UCSD-AML1 (cell line): Measurements from ENCODE around the gene PMEPA1.

Experiments used
- DNase-seq: peaks from one replicate; lab custom pipeline; 2025; ENCODE audit not compliant: unreplicated experiment; lab: John Stamatoyannopoulos, UW

Gene PMEPA1

DNA sequence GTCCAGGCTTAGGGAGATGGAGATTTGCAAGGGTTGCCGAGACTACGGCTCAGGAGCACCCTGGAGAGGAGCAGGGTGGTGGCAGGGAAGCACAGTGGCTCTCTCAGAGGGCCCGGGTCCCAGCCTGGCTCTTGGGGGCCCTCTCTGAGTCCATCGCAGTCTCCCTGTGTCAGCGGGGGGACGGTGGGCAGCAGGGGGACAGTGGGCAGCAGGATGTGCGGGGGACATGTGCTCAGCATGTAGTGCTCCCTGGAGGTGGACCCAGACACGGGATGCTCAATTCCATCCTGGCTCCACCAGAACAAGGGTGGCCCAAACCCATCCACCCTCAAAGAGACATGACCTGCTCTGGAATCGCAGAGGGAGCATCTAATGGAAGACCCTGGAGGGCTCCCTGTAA, 46.6 kb downstream of the PMEPA1 start:
- no peak for DNase-seq

DNA sequence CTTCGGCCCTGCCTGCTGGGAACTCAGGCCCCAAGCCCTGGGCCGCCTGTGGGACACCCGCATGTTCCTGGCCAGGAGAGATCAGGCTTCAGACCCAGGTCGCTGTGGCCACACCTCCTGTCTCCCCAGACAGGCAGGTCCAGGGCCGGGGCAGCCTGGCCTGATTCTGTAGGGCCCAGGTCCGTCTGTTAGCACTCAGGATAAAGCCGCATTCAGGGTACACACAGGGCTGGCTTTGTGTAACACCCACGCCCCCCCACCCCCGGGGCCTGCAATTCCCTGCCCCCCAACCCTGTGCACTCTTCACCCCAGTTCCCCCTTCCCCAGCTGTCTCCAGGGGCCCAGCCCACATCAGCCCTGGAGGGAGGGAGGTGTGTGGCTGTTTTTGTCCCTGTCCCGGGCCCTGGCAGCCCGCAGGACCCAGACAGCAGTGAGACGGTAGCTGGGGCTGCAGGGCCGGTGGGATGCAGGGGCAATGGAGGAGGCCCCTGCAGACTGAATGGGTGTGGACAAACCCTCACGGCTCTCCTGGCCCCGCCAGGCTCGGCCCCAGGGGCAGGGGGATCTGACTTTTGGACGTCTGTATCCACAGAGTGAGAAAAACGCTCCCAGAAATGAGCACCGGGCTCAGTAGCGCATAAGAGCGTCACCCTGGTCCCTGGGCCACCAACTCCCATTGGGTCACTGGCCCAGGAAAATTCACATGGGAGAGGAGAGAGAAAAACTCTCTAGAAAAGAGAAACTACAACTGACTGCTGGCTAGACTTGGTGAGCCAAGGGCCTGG, 47.2 kb downstream of the PMEPA1 start:
- DNase-seq, result no peak

DNA sequence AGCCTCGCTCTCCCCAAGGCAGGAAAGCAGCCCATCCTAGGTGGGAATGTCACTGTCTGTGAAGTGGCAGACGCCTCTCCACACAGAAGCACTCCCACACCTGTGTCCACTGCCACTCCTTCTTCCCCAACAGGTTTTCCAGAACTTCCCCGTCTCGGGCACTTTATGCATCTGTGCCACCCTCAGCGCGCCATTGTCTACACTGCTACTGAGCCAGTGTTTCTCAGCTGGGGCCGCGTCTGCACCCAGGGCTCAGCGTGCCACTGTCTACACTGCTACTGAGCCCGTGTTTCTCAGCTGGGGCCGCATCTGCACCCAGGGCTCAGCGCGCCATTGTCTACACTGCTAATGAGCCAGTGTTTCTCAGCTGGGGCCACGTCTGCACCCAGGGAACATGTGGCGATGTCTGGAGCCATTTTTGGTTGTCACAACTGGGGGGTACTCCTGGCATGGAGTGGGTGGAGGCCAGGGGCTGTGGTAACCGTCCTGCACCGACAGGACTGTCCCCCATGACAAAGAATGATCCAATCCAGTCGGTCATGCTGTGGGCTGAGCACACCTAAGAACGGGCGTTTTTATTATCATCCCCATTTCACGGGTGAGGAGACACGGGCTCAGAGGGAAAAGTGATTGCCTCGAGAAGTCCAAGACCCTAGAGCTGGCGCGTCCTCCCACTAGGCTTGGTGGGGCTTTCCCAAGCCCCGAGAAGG, 47.9 kb downstream of the PMEPA1 start:
- DNase-seq, result no peak

DNA sequence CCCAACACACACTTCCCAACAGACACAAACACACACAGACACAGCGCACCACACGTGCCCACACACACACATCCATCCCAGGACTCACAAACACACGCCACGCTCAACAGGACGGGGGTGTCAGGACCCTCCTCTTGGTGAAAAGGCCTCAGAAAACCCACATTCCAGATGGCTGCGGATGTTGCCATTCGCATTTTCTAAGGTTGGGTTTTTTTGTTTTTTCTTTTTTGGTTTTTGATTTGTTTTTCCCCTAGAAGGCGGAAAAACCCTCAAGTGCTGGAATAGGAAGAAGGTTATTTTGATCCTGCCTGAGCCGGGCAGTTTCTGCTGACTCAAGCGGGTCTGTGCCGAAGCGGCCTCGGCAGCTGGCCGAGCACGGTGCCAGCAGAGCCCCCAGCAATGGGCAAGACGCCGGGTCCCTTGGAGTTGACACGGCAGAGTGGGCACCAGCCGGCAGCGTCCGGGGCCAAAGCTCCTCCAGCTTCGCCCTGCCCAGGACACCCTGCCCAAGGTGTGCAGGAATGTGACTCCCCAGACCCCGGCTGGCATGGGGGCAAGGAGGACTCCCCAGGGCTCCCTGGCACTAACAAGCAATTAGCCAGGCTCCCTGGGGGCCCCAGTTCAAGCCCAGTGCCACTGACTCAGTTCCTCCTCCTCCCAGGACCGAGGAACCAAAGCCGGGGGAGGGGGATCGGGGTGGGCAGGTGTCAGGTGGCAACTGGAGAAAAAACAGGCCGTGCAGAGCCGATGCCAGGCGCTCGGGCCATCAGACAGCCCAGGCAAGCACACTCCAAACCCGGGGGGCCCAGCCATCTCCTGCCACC, 48.7 kb downstream of the PMEPA1 start:
- no peak for DNase-seq

DNA sequence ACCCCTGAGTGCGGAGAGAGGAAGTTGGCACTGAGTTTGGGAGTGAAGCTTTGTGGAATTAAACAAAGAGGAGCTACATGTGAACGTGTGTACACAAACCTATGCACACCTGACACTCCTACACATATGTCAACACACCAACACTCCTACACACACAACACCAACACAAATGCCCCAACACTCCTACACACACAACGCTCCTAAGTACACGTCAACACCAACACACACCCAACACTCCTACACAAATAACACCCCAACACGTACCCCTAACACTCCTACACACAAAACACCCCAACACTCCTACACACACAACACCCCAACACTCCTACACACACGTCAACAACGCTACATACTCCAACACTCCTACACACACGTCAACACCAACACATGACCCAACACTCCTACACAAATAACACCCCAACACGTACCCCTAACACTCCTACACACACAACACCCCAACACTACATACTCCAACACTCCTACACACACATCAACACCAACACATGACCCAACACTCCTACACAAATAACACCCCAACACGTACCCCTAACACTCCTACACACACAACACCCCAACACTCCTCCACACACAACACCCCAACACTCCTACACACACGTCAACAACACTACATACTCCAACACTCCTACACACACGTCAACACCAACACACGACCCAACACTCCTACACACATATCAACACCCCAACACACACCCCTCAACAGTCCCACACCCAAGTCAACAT, 49.5 kb downstream of the PMEPA1 start:
- no peak for DNase-seq

DNA sequence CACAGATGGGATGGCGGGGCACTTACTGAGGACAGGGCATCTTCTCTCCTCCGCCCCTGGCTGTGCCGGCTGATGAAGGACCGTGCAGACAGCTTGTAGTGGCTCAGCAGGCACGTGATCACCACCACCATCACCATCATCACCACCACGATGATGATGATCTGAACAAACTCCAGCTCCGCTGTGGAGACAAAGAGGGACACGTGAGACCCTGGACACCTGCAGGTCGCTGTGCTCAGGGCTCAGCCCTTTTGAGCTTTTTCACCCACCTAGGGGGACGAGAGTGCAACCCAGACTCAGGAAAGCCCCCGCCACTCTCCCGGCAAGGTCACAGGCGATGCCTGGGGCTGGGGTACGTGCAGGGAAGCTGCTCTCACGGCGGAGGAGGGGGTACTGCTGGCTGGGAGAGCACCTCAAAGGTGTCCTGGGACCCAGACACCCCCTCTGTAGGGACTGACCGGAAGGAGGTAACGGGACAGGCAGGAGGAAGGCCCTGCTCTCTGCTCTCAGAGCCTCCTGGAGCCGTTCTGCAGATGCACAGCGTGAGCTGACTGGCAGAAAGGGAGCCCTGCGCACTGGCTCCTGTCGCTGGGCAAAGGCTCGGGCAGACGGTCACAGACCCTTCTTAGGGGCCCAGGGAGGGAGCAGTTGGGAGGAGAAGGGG, 50.2 kb downstream of the PMEPA1 start:
- DNase-seq, result no peak

DNA sequence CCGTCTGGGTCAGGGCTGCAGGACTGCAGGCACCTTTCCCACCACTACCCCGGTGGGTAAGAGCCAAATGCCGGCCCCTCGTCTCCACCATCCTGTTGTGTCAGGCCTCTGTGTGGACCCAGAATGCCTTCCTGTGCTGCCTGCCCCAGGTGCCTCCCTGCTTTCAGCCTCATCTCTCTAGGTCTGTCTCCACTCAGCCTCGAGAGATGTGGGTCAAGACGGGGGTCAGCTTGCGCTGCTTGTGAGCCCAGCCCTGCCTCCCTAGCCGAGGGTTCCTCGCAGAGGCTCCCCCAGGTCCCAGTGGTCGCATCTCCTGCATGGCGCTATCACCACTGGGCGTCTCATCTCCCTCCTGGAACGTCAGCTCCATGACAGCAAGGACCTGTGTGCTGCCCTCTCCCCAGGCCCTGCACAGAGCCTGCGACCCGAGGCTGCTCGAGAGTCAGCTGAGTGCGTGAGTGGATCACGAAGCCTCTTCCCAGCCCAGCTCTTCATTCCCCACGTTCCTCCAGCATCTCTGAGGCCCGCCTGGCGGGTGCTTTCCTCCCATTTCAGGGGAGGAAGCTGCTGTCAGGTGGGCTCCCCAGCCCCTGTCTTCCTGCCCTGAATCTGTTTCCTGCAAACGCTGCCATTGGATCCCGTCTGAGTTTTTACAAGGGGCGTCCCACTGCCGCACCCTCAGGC, 50.8 kb downstream of the PMEPA1 start:
- DNase-seq, result no peak

DNA sequence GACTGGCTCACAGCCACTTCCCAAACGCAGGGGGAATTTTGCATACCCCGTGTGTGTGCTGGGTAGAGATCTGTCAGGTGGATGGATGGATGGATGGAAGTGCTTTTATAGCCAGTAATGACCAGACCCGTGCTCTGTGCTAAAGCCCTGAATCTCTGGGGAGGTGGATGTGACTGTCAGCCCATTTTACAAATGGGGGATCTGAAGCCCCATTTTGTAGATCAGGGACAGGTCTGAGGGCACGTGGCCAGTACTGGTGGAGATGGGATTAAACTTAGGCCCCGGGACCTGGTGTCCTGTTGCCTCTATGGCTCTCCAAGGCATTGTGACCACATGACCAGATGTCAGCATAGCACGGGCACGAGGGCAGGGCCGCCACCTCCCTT, 51.4 kb downstream of the PMEPA1 start:
- DNase-seq, result no peak

DNA sequence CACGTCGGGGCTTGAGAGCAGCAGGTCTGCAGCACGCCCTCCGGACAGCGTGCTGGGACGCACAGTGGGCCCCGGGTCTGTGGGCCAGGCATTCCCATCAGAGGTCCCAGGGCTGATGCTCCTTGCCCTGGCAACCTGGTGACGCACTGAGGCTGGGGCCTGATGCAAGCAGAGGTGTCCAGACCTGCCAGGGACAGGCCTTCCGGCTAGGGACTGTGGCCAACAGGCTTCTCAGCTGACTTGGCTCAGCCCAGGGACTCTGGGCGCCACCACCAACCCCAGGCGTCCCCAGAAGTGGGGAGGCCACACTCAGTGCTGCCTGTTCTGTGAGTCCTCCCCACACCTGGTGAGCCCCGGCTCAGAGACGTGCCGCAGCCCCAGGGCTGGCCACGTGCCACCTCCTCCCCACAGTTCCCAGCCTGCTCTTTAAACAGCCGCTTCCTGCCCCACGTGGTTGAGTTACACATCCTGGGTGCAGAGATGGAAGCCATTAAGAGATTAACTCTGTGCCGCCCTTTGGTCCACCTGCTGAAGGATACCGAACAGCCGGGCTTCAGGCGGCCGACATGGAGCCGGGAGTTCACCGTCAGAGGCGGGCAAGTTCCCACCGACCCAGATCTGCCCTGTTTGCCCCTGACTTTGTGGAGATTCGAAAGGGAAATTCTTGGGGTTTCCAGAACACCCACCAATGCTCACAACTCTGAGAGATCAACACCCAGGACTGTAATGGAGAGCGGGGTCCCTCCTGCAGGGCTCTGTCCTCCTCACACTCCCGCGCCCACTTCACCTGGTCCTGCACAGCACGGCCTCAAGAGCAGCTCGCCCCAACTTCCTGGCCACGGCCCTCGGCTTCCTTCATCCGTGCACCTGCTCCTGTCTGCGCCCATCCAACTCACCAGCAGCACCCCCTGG, 52.0 kb downstream of the PMEPA1 start:
- DNase-seq, result no peak

DNA sequence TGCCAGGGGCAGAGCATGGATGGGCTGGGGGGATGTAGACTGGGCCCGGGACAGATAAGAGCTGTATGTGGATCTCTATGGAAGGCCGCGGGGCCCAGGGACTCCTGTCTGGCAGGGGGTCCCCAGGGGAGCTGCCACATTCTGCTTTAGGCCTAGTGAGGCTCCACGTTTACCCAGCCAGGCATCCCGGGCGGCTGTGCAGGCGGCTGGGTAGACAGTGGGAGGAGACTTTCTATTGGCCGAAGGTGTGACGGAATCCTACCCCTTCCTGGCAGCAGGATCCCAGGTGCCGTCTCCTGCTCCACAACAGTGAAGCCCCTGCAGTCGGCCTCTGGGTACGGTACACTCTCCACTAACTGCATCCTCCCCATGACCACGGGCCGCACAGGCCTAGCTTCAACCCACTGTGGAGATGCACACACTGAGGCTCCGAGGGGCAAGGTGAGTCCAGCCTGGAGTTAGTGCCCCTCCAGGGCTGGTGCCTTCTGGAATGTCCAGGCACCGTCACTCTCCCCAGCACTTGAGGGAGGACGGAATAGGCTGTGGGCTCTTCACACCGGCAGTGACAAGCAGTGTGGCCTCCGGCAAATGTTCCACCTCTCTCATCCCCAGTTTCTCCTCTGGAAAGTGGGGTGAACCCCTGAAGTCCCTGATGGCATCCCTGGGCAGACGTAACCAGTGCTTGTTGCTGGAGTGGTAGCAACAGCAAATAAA, 52.8 kb downstream of the PMEPA1 start:
- no peak for DNase-seq

DNA sequence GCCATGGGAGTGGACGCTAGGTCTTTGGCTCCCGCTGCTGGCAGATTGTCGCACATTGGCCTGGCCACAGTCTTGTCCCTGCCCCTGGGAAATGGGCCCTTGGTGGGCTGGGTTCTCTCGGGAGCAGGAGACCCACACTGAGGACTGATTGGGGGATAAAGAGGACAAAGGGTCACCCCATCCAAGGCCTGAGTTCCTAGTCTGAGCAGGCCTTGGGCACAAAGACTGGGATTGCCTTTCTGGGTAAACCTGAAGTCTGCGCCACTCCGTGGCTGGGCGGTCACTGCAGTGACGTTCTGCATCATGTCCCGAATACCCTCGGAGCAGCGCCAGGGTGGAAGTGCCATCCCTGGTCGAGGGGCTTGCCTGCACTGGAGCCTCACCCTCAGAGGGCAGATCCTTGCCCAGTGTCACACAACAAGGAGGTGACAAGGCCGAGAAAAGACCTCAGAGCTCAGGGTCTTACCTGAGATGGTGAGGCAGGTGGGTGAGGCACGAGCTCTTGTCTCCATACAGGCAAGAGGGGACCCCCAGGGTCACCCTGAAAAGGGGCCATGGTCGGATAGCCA, 53.5 kb downstream of the PMEPA1 start:
- DNase-seq, result no peak

DNA sequence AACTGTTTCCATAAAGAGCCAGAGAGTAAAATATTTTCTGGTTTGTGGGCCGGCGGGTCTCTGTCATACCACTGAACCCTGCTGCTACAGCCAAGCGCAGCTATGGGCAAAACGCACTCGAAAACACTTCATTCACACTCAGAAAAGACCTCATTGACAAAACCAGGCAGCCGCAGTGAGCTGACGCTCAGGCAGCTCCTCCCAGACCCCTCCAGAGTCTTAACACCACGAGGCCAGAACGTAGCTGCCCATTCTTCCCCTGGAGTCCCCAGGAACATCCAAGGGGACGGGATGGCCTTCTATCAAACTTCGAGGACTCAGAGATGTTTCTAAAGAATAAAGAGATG, 54.0 kb downstream of the PMEPA1 start:
- no peak for DNase-seq

DNA sequence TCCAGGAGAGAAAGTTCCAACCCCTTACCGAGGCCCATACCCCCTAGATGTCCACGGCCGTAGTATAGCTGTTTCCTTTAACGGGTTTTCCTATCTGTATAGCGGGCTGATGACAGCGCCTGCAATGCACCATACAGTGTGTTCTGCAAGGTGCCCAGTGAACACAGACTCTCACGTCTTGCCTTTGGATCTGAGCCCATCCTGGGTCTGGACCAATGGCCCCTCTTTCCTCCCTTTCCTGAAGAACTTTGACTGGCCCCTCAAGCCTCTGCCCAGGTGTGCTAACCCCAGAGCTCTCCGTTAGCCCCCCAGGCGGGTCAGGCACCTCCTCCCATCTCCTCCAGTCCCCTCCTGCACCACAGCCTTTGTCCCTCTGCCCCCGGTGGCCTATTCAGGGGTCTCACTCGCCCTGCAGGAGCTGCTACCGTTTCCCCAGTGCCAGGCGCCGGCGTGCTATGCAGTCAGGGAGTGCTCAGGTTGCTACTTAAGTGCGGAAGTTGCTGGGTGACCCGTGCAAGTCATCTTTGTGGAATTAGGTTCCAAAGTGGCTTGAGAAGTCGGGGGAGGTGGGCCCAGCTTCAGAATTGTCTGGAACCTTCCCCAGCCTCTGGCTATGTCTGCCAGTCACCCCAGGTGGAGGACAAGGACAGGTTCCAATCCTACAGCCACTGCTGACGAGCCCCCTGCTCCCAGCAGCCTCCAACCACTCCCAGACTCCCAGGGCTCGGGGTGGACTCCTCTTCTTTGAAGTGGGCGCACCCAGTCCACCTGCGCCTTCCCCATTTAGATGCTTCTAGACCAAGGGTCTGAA, 54.6 kb downstream of the PMEPA1 start:
- DNase-seq, result no peak

DNA sequence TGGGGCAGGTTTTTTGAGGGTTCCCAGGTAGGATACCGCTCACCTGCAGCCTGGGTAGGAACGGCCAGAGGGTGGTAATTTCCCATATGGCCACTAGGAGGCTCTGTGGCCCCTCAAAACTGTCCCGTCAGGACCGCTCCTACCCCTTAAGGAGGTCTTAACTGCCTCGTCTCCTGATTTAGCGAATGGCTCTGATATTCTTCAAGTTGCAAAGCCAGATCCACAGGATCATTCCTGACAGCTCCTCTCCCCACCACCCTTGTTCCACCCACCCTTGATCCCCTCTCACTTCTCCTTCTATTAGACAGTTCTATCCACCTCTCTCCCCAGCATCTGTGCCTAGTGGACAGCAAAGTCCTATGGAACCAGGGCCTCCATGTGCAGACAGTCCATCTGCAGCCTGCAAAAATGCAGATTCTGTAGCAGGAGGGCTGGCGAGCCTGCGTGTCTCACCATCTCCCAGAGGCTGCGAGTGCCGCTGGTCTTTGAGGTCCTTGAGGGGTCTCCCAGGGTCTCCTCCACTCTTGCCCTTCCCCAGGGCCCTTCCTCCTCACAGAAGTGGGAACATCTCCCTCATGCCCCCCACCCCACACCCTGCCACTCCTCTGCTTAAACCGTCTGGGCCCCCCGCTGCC, 55.3 kb downstream of the PMEPA1 start:
- DNase-seq, result peak; percentile 35

DNA sequence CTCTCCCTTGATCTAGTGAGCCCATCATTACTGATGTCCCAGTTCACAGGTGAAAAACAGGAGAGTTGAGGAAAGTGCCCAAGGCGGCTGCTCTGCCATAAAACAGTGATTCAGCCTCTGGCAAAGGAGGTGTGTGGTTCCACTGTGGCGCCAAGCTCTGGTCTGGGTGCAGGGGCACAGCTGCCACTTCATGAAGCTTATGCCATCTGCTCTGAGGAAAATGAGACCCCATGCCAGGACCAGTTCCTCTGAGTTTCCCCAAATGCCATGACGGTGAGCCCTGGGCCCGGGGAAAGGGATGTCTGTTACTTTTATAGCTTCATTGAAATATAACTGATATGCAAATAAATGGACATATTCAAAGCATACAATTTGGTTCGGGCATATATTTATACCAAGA, 55.9 kb downstream of the PMEPA1 start:
- DNase-seq, result no peak

DNA sequence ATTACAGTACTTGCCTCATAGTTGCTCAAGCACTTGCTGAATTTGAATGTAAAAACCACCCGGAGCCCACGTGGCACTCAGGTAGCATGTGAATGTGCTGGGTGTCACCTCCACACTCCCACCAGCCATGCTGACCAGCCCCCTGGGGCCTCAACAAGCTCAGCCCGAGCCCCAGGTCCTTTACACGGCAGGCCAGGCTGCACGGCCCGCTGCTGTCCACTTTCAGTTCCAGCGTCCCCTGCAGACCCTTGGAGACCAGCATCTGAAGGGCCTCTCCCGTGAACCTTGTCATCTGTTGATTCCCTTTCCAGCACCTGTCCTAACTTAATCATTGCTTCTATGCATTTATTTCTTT, 56.3 kb downstream of the PMEPA1 start:
- no peak for DNase-seq
